KOPT-K1 (cell line): ENCODE measurements around the gene SLC12A9.

ENCODE experiments used
- H3K27ac ChIP-seq: fragments of 200-600 bp; sonication (generic); 2 replicates; pipeline ENCODE4 v1.5.1; 2016; ENCODE audit warnings: antibody characterized with exemption, mild to moderate bottlenecking, low read depth, low read length; ENCODE audit not compliant: poor library complexity, severe bottlenecking
- H3K36me3 ChIP-seq: fragments of 200-600 bp; sonication (generic); 2 replicates; pipeline ENCODE4 v1.5.1; 2017; ENCODE audit warnings: antibody characterized with exemption, mild to moderate bottlenecking, low read length, moderate library complexity; ENCODE audit not compliant: insufficient read depth
- H3K9me3 ChIP-seq: fragments of 200-600 bp; sonication (generic); 2 replicates; pipeline ENCODE4 v1.5.1; 2017; ENCODE audit warnings: antibody characterized with exemption, low read length, mild to moderate bottlenecking; ENCODE audit not compliant: insufficient read depth, poor library complexity, severe bottlenecking

The SLC12A9 gene

DNA sequence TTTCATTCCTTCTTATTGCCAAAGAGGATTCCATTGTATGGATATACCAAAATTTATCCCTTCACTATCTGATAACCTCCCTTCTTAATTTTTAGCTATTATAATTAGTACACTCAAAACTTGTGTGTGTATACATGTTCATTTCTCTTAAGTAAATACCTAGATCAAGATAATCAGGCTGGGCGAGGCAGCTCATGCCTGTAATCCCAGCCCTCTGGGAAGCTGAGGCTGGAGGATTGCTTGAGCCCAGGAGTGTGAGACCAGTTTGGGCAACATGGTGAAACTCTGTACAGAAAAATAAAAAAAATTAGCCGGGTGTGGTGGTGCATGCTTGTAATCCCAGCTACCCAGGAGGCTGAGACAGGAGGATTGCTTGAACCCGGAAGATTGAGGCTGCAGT lies 59.0 kb downstream of the SLC12A9 start:
- Histone ChIP-seq H3K9me3 (peaks cover 9% of the 10 kb centered on the region), H3K36me3 (no peaks in the 10 kb centered on the region), H3K27ac (no peak overlapping the region)

DNA sequence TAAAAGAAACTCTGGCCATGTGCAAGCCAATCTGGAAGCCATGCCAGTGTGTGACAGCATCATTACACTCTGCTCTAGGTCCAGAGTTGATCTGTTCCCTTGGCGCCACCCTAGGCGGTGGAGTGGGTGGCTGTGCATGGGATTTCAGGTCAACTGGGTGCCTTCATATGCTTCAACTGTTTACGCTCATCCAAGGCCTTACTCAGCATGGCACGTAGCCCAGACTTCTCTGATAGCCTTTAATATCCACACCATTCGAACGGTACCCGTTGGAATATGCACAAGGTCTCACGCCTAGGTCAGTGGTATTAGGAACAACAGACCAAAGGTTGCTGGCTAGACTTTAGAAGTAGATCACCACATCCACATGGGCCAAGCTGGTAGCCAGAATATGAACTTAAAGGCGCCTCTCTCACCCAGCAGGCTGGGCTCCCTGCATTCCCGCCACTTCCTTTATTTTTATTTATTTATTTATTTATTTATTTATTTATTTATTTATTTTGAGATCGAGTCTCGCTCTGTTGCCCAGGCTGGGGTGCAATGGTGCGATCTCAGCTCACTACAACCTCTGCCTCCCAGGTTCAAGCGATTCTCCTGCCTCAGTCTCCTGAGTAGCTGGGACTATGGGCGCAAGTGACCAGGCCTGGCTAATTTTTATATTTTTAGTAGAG lies 61.8 kb downstream of the SLC12A9 start:
- Histone ChIP-seq H3K27ac (no peak overlapping the region), H3K36me3 (no peaks in the 10 kb centered on the region), H3K9me3 (no peaks in the 10 kb centered on the region)

- Histone ChIP-seq H3K36me3 (no peaks in the 10 kb centered on the region), H3K9me3 (no peaks in the 10 kb centered on the region), H3K27ac (no peak overlapping the region)
Observed at GRCh38 chr7:100914879-100915447, 62.5 kb downstream of the SLC12A9 start.
